Activated CD8-positive, alpha-beta memory T cell treated with anti-CD3 and anti-CD28 coated beads for 36 hours (primary cell): ENCODE results near the gene ACAP3. TPM values are rescaled to one million over a fixed set of nuclear protein-coding genes. Genes with fewer than 3 reads are reported as not detected.

Experiments used
- CTCF ChIA-PET: fragments of 350-600 bp; sonication (Branson Sonifier 250); formaldehyde crosslinking; loops from one replicate; lab custom pipeline; 2021; ENCODE audit warnings: antibody characterized with exemption; lab: Charles Lee
- POLR2A ChIA-PET: fragments of 350-600 bp; sonication (Branson Sonifier 250); formaldehyde crosslinking; loops from one replicate; lab custom pipeline; 2021; ENCODE audit warnings: antibody characterized with exemption; lab: Charles Lee
- total RNA-seq, 2 experiments: library from RNA; stranded (reverse); gene quantifications; one replicate each; pipeline ENCODE4 v1.2.3, GENCODE V29; 2021

The ACAP3 gene
- total RNA-seq, 2 experiments from 2014 or later: 33.6 to 38.3 TPM

DNA sequence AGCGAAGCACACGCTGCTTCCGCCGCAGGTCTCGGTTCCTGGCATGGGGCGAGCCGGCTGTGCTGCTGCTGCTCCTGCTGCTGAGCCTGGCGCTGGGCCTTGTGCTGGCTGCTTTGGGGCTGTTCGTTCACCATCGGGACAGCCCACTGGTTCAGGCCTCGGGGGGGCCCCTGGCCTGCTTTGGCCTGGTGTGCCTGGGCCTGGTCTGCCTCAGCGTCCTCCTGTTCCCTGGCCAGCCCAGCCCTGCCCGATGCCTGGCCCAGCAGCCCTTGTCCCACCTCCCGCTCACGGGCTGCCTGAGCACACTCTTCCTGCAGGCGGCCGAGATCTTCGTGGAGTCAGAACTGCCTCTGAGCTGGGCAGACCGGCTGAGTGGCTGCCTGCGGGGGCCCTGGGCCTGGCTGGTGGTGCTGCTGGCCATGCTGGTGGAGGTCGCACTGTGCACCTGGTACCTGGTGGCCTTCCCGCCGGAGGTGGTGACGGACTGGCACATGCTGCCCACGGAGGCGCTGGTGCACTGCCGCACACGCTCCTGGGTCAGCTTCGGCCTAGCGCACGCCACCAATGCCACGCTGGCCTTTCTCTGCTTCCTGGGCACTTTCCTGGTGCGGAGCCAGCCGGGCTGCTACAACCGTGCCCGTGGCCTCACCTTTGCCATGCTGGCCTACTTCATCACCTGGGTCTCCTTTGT is 26.0 kb upstream of the ACAP3 start:
- ChIA-PET POLR2A (no interaction called here), CTCF (no interaction called here)

DNA sequence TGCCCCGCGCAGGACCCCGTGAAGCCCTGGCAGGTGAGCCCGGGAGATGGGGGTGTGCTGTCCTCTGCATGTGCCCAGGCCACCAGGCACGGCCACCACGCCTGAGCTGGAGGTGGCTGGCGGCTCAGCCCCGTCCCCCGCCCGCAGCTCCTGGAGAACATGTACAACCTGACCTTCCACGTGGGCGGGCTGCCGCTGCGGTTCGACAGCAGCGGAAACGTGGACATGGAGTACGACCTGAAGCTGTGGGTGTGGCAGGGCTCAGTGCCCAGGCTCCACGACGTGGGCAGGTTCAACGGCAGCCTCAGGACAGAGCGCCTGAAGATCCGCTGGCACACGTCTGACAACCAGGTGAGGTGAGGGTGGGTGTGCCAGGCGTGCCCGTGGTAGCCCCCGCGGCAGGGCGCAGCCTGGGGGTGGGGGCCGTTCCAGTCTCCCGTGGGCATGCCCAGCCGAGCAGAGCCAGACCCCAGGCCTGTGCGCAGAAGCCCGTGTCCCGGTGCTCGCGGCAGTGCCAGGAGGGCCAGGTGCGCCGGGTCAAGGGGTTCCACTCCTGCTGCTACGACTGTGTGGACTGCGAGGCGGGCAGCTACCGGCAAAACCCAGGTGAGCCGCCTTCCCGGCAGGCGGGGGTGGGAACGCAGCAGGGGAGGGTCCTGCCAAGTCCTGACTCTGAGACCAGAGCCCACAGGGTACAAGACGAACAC is 25.2 kb upstream of the ACAP3 start:
- POLR2A ChIA-PET: interaction anchor here (1.3 kb wide), 1 partner anchor 21 kb away, joined by 3 read pairs; no protein-coding TSS in a partner anchor
- CTCF ChIA-PET: no interaction called here

DNA sequence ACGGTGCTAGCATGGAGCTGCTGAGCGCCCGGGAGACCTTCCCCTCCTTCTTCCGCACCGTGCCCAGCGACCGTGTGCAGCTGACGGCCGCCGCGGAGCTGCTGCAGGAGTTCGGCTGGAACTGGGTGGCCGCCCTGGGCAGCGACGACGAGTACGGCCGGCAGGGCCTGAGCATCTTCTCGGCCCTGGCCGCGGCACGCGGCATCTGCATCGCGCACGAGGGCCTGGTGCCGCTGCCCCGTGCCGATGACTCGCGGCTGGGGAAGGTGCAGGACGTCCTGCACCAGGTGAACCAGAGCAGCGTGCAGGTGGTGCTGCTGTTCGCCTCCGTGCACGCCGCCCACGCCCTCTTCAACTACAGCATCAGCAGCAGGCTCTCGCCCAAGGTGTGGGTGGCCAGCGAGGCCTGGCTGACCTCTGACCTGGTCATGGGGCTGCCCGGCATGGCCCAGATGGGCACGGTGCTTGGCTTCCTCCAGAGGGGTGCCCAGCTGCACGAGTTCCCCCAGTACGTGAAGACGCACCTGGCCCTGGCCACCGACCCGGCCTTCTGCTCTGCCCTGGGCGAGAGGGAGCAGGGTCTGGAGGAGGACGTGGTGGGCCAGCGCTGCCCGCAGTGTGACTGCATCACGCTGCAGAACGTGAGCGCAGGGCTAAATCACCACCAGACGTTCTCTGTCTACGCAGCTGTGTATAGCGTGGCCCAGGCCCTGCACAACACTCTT is 24.5 kb upstream of the ACAP3 start:
- ChIA-PET POLR2A (interaction anchor here (1.3 kb wide), 1 partner anchor 22 kb away, joined by 3 read pairs; no protein-coding TSS in a partner anchor), CTCF (no interaction called here)

DNA sequence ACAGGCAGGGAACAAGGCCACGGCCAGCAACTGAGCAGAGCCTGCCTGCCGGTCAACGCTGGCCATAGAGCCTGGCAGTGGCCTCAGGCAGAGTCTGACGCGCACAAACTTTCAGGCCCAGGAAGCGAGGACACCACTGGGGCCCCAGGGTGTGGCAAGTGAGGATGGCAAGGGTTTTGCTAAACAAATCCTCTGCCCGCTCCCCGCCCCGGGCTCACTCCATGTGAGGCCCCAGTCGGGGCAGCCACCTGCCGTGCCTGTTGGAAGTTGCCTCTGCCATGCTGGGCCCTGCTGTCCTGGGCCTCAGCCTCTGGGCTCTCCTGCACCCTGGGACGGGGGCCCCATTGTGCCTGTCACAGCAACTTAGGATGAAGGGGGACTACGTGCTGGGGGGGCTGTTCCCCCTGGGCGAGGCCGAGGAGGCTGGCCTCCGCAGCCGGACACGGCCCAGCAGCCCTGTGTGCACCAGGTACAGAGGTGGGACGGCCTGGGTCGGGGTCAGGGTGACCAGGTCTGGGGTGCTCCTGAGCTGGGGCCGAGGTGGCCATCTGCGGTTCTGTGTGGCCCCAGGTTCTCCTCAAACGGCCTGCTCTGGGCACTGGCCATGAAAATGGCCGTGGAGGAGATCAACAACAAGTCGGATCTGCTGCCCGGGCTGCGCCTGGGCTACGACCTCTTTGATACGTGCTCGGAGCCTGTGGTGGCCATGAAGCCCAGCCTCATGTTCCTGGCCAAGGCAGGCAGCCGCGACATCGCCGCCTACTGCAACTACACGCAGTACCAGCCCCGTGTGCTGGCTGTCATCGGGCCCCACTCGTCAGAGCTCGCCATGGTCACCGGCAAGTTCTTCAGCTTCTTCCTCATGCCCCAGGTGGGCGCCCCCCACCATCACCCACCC is 23.6 kb upstream of the ACAP3 start, which contains the start of gene TAS1R3:
TSS of gene TAS1R3 (plus strand) at position 213 of the 898 bp plus-strand sequence. CDS start at position 279, 66 bp downstream.
- ChIA-PET CTCF (interaction anchor here (0.5 kb wide), 1 partner anchor 9 kb away, joined by 3 read pairs; no protein-coding TSS in a partner anchor), POLR2A (no interaction called here)

DNA sequence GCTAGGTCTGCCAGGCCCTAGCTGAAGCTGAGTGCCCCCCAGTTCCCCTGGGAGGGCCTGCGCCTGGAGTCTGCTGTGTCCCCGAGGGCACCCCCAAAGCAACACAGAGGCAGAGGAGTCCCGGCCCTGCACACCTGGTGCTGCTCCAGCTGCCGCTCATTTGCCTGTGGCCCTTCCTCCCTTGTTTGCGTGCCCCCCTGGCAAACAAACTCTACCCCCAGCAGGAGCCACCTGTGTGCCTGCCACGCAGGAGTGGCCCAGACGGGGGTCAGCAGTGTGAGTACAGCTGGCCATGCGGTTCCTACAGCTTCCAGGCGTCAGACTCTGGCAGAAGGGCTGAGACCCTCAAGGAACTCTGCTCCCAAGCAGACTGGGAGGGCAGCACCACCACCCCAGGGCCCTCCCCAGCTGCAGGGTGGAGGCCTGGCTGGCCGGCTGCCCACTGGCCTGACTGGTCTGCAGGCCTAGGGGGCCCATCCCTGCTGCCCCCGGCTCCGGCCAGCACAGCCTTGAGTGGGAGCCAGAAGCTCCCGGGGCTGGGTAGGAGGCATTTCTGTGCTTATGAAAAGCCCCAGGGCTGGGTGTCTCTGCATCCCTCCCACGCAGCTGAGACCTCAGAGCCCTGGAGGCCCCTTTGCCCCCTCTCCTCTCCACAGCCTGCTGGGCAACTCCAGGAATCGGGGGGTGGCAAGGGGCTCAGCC is 22.8 kb upstream of the ACAP3 start:
- ChIA-PET CTCF (no interaction called here), POLR2A (no interaction called here)

DNA sequence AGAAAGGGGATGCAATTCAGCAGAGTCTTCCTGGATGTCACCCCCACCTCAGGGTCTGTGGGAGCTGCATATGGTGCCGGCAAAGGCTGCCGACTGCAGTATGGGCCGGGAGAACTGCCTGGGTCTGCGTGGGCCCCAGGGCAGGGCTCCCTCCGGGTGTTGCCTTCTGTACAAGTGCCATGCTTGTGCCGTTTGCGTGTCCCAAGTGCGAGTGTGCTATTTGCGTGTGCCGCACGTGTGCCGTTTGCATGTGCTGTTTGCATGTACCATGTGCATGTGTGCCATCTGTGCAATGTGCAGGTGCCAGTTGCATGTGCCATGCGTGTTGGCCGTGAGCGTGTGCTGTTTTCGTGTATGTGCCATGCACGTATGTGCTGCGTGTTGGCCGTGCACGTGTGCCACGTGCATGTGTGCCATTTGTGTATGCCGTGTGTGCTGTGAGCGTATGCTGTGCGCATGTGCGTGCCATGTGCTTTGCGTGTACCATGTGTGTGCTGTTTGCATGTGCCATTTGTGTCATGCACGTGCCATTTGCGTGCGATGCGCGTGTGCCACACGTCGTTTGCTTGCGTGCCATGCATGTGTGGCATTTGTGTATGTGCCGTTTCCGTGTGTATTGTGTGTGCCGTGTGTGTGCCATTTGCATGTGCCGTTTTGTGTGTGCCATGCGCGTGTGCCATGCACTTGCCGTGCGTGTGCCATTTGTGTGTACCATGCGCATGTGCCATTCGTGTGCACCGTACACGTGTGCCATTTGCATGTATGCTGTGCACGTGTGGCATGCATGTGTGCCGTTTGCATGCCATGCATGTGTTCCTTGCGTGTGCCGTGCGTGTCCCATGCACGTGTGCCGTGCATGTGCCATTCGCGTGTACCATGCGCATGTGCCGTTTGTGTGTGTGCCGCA is 21.8 kb upstream of the ACAP3 start:
- ChIA-PET POLR2A (no interaction called here), CTCF (no interaction called here)

DNA sequence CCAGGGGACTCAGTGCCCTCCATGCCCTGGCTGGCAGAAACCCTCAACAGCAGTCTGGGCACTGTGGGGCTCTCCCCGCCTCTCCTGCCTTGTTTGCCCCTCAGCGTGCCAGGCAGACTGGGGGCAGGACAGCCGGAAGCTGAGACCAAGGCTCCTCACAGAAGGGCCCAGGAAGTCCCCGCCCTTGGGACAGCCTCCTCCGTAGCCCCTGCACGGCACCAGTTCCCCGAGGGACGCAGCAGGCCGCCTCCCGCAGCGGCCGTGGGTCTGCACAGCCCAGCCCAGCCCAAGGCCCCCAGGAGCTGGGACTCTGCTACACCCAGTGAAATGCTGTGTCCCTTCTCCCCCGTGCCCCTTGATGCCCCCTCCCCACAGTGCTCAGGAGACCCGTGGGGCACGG is 20.5 kb upstream of the ACAP3 start:
- ChIA-PET CTCF (no interaction called here), POLR2A (no interaction called here)

DNA sequence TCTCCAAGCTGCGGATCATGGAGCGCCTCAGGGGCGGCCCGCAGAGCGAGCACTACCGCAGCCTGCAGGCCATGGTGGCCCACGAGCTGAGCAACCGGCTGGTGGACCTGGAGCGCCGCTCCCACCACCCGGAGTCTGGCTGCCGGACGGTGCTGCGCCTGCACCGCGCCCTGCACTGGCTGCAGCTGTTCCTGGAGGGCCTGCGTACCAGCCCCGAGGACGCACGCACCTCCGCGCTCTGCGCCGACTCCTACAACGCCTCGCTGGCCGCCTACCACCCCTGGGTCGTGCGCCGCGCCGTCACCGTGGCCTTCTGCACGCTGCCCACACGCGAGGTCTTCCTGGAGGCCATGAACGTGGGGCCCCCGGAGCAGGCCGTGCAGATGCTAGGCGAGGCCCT is 19.6 kb upstream of the ACAP3 start:
- ChIA-PET CTCF (no interaction called here), POLR2A (no interaction called here)

DNA sequence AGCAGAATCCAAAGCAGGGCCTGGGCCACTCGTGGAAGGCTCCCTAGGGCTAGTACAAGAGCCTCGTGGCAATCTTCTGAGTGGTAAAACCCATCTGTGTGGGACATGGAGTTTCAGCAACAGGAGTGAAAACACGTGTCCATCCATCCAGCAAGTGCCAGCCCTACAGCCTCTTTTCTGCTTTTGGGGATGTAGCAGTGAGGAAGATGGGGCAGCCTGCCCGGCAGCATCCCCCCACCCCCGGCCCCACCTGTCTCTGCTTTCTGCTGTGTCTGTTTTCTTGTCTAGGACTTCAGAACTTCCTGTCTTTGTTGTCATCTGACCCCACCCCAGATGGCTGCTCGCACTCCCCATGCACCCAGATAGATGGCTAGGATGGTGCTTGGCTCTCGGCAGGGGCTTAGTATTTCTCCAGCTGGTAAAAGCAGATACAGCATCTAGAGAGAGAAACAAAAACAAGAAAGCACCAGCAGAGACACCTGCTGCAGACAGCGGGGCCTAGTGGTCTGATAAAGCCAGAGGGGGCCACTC is 18.4 kb upstream of the ACAP3 start:
- ChIA-PET POLR2A (interaction anchor here (1.0 kb wide), 1 partner anchor 16 kb away, joined by 3 read pairs; no protein-coding TSS in a partner anchor), CTCF (interaction anchor here (0.8 kb wide), 1 partner anchor 48 kb away, joined by 3 read pairs; no protein-coding TSS in a partner anchor)

DNA sequence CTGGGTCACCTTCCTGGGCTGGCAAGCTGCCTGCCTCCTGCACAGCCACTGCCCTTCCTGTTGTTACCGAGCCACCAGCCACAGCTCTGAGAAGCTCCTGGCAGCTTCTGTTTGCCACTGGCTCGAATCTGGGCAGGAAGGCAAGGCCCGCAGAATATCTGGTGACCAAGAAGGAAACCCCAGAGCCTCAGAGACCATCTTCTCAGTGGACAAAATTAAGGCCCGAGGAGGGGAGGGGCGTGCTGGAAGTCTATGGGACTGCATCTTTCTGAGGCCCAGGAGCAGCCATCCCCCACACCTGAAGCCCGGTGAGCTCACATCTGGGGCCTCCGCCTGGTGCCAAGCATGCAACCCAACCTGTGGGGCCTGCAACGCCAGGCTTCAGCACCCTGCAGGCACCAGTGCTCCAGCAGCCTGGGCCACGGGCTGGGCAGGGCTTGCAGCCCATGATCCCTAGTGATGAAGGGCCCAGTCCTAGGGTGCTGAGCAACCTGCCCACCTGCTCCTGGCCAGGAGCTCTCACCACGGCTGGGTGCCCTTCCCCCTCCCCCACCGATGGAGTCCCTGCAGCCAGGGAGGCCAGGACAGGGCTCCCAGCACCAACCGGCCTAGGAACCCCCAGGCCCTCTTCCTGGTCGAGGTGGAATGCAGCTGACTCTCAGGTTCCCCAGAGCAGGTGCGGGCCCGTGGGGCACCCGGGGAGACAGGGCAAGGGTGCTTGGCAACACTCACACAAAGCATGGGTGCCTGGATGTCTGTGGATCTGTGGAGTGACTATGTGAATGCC is 17.8 kb upstream of the ACAP3 start:
- ChIA-PET POLR2A (interaction anchor here (1.0 kb wide), 1 partner anchor 16 kb away, joined by 3 read pairs; no protein-coding TSS in a partner anchor), CTCF (interaction anchor here (0.6 to 0.8 kb wide), 2 partner anchors 25 to 48 kb away, joined by 3 to 4 read pairs; no protein-coding TSS in a partner anchor)

DNA sequence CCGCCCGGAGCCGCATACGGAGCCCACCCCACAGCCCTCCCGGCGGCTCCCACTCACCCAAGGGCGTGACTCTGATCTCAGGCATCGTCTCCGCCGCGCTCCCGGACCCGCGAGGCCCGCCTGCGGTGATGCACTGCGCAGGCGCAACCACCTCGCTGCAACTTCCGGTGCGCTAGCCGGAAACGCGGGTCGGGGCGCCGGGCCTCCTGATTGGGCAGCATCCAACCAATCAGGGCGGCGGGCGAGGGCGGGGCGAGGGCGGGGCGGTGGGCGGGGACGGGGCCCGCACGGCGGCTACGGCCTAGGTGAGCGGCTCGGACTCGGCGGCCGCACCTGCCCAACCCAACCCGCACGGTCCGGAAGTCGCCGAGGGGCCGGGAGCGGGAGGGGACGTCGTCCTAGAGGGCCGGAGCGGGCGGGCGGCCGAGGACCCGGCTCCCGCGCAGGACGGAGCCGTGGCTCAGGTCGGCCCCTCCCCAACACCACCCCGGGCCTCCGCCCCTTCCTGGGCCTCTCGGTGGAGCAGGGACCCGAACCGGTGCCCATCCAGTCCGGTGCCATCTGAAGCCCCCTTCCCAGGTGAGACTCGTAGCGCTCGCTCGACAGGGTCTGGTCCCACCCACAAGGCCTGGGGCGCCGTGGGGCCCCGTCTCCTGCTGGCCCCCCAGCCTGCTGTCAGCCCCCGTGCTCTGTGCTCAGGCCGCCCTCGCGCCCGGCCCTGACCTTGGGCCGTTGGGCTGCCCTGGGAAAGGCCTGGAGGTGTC is 17.0 kb upstream of the ACAP3 start, which contains the start of the genes CPTP and INTS11:
TSS of gene CPTP (plus strand) at position 279 of the 764 bp plus-strand sequence. CDS start 2,109 bp downstream, outside the sequence.
TSS of gene INTS11 (minus strand) at position 137 of the 764 bp plus-strand sequence. CDS start at position 85, 52 bp downstream.
- POLR2A ChIA-PET: interaction anchor here (1.0 kb wide), 1 partner anchor 15 kb away, joined by 3 read pairs; no protein-coding TSS in a partner anchor
- CTCF ChIA-PET: no interaction called here

DNA sequence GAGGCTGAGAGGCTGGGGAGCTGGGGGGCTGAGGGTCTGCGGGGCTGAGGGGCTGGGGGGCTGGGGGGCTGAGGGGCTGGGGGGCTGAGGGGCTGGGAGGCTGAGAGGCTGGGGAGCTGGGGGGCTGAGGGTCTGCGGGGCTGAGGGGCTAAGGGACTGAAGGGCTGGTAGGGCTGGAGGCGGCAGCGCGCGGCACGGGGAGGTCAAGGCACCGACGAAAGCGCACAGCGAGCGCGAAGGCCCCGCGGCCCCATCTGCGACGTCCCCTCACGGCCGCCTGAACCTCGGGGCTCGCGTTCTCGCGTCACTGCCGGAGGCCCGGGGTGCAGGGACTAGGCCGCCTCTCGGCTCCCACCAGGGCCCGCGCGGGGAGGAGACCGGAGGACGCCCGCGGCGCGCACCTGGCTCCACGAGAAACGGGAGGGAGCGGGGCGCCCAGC is 16.4 kb upstream of the ACAP3 start:
- ChIA-PET CTCF (no interaction called here), POLR2A (interaction anchor here (0.6 kb wide), 1 partner anchor 355 kb away, joined by 3 read pairs; no protein-coding TSS in a partner anchor)

DNA sequence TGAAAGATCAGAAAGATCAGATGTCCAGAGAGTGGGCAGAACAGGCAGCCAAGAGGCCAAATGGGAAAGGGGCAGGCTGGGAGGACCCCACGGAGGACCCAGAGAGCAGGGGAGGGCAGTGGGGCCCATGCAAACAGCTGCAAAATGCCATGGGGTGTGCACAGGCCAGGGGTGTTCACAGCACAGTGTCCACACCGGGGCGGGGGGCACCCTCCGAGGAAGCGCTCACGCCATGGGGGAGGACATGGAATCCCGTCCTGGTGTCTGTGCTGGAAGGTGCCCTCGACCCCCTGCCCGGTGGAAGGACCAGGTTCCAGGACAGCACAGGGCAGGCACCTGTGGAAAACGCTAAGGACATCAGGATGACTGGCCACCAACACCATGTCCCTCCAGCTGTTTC is 15.2 kb upstream of the ACAP3 start:
- CTCF ChIA-PET: no interaction called here
- POLR2A ChIA-PET: no interaction called here

DNA sequence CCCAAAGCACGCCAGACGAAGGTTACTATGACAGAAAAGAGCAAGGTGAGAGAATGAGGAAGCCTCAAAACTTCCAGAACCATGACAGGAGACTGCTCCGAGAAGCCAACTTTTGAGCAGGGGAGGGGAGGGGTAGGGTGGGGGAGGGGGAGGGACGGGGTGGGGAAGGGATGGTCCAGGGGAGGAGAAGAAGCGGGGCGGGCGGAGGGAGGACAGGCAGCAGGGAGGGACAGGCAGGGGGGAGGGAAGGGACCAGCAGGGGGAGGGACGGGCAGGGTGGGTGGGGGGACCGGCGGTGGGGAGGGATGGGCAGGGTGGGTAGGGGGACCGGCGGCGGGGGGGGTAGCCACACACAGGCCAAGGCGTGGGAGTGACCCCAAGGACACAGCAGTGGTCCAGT is 14.7 kb upstream of the ACAP3 start:
- POLR2A ChIA-PET: no interaction called here

DNA sequence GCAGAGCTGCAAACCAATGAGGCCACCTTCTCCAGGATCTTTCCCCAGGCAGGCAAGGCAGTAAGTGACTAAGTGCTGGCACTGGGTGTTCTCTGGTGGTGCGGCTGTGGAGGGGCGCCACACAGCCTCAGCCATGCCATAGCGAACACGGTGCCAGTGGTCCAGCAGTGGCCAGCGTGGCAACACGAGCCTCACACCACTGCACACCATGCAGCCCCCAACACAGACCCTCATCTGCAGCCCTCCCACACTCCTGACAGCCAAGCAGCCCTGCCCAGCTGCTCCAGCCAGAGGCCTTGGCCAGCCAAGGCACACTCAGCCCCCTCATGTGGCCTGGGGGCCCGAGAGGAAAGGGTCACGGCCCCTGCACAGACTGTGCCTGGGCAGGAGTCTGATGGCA is 13.7 kb upstream of the ACAP3 start:
- ChIA-PET POLR2A (no interaction called here), CTCF (interaction anchor here (0.6 to 1.3 kb wide), 2 partner anchors 10 to 52 kb away, joined by 3 to 4 read pairs; no protein-coding TSS in a partner anchor)

More for the DNA sequence above, 14.7 kb upstream of the ACAP3 start:
- CTCF ChIA-PET: no interaction called here
